IMR-90 (cell line): Measurements from ENCODE around the gene OGA.

ENCODE experiments used
- BHLHE40 ChIP-seq: fragments of 150-350 bp; IDR thresholded peaks from 2 replicates; pipeline ENCODE4 v1.6.1; 2016; ENCODE audit warnings: mild to moderate bottlenecking, low read depth, low read length
- CEBPB ChIP-seq: IDR thresholded peaks from 2 replicates; pipeline ENCODE4 v1.6.1; 2012; ENCODE audit warnings: low read depth, low read length, improper control_type of control experiment
- CHD1 ChIP-seq: IDR thresholded peaks from 2 replicates; pipeline ENCODE4 v1.6.1; 2012; ENCODE audit warnings: low read depth, low read length, improper control_type of control experiment
- CTCF ChIP-seq: conservative IDR thresholded peaks from 2 replicates; pipeline ENCODE4 v1.5.1; 2012; ENCODE audit warnings: mild to moderate bottlenecking, low read depth, low read length, improper control_type of control experiment
- FOS ChIP-seq: fragments of 150-350 bp; IDR thresholded peaks from 2 replicates; pipeline ENCODE4 v1.6.1; 2016; ENCODE audit warnings: low read depth, low read length
- MAFK ChIP-seq: IDR thresholded peaks from 2 replicates; pipeline ENCODE4 v1.6.1; 2012; ENCODE audit warnings: low read depth, low read length, improper control_type of control experiment
- MAZ ChIP-seq: IDR thresholded peaks from 2 replicates; pipeline ENCODE4 v1.6.1; 2012; ENCODE audit warnings: low read depth, mild to moderate bottlenecking, low read length, improper control_type of control experiment, moderate library complexity, borderline replicate concordance
- MXI1 ChIP-seq: IDR thresholded peaks from 2 replicates; pipeline ENCODE4 v1.6.1; 2012; ENCODE audit warnings: low read depth, mild to moderate bottlenecking, low read length, moderate library complexity, borderline replicate concordance
- POLR2A ChIP-seq: IDR thresholded peaks from 2 replicates; pipeline ENCODE4 v1.6.1; 2012; ENCODE audit warnings: mild to moderate bottlenecking, low read depth, low read length
- RAD21 ChIP-seq: IDR thresholded peaks from 2 replicates; pipeline ENCODE4 v1.6.1; 2012; ENCODE audit warnings: low read length, improper control_type of control experiment
- RFX5 ChIP-seq: IDR thresholded peaks from 2 replicates; pipeline ENCODE4 v1.8.0; 2012; ENCODE audit warnings: low read depth, mild to moderate bottlenecking, low read length, moderate library complexity
- SMC3 ChIP-seq: fragments of 150-350 bp; IDR thresholded peaks from 2 replicates; pipeline ENCODE4 v1.6.1; 2016; ENCODE audit warnings: low read depth, mild to moderate bottlenecking, antibody characterized with exemption, low read length, moderate library complexity
- USF2 ChIP-seq: fragments of 150-350 bp; IDR thresholded peaks from 2 replicates; pipeline ENCODE4 v1.6.1; 2017; ENCODE audit warnings: mild to moderate bottlenecking, antibody characterized with exemption, low read length, low read depth

GRCh38 chr10:101784558-101784957 lies 33.7 kb downstream of the OGA start:
- TF ChIP-seq CTCF (no peak), POLR2A (no peak), USF2 (no peak), RFX5 (no peak), CEBPB (no peak), MAFK (no peak), MAZ (no peak), SMC3 (no peak), MXI1 (no peak), FOS (no peak), RAD21 (no peak), CHD1 (no peak), BHLHE40 (no peak)
